Posterior vena cava (tissue), 2 donors: ENCODE measurements around the gene CIB2. TPM values are rescaled to one million over a fixed set of nuclear protein-coding genes. Genes with fewer than 3 reads are reported as not detected.

Source experiments
- DNase-seq: peaks from one replicate; pipeline ENCODE4 v3.0.0-alpha.2; 2020; ENCODE audit warnings: low spot score
- intact Hi-C, 2 donors: fragments of 100-400 bp; cut with DNase I; formaldehyde crosslinking; loops; one replicate each; pipeline versions ENCODE4 v1.14.1 to v1.14.2; 2022 to 2023
- total RNA-seq, 2 donors: library from RNA; stranded (reverse); fragmentation: NEBNext Ultra II Directional; extraction: Animal tissue kit (Norgen Biotek cat#: 25700); gene quantifications; one replicate each; pipeline ENCODE4 v1.2.1, GENCODE V29; 2021
- donor health status: DM: yes; HTN: yes; CAD: no.
- donor health status: DM: yes; HTN: yes; CAD: no.

CIB2 gene
- total RNA-seq, 2 donors from 2014 or later: 5.1 to 6.7 TPM

GRCh38 chr15:78075490-78076230 is 55.6 kb downstream of the CIB2 start:
- no peak for DNase-seq
- intact Hi-C loops: loop anchor here in 1 of 2 donors (5.0 kb wide), 1 partner anchor 68 kb away; no protein-coding TSS in a partner anchor

GRCh38 chr15:78073046-78073787 is 58.0 kb downstream of the CIB2 start:
- intact Hi-C loops: no loop called here
- no peak for DNase-seq

GRCh38 chr15:78072080-78072892 is 59.0 kb downstream of the CIB2 start:
- intact Hi-C loops: no loop called here

GRCh38 chr15:78071383-78071782 is 59.9 kb downstream of the CIB2 start:
- no peak for DNase-seq
- intact Hi-C loops: no loop called here

More at GRCh38 chr15:78072080-78072892, 59.0 kb downstream of the CIB2 start:
- DNase-seq: no peak

GRCh38 chr15:78070049-78070700 is 61.1 kb downstream of the CIB2 start:
- intact Hi-C loops: no loop called here
- no peak for DNase-seq

- intact Hi-C loops: loop anchor here in 1 of 2 donors (5.0 kb wide), 1 partner anchor 52 kb away; no protein-coding TSS in a partner anchor
- DNase-seq: no peak
These were observed 61.7 kb downstream of the CIB2 start for GRCh38 chr15:78069462-78070029.

- DNase-seq: no peak
- intact Hi-C loops: loop anchor here in 1 of 2 donors (5.0 kb wide), 1 partner anchor 52 kb away; no protein-coding TSS in a partner anchor
These were observed 62.2 kb downstream of the CIB2 start for GRCh38 chr15:78069052-78069414.

- no peak for DNase-seq
- intact Hi-C loops: loop anchor here in 1 of 2 donors (5.0 kb wide), 1 partner anchor 50 kb away; no protein-coding TSS in a partner anchor
These were observed 63.7 kb downstream of the CIB2 start for GRCh38 chr15:78067328-78068228.

GRCh38 chr15:78065973-78066946 is 65.0 kb downstream of the CIB2 start:
- intact Hi-C loops: loop anchor here in 1 of 2 donors (5.0 kb wide), 1 partner anchor 49 kb away; no protein-coding TSS in a partner anchor
- no peak for DNase-seq

GRCh38 chr15:78065284-78065872 is 65.9 kb downstream of the CIB2 start:
- peak; percentile 87 for DNase-seq
- intact Hi-C loops: loop anchor here in 1 of 2 donors (5.0 kb wide), 1 partner anchor 48 kb away; no protein-coding TSS in a partner anchor

- no peak for DNase-seq
- intact Hi-C loops: no loop called here
These were observed 66.7 kb downstream of the CIB2 start for GRCh38 chr15:78064544-78064943.

GRCh38 chr15:78063970-78064385 is 67.3 kb downstream of the CIB2 start:
- intact Hi-C loops: no loop called here
- no peak for DNase-seq

- intact Hi-C loops: no loop called here
- no peak for DNase-seq
These were observed 68.0 kb downstream of the CIB2 start for GRCh38 chr15:78063217-78063616.

GRCh38 chr15:78061963-78062427 is 69.2 kb downstream of the CIB2 start:
- DNase-seq: no peak

GRCh38 chr15:78060232-78060631 is 71.0 kb downstream of the CIB2 start:
- intact Hi-C loops: no loop called here
- DNase-seq: no peak

More at GRCh38 chr15:78061963-78062427, 69.2 kb downstream of the CIB2 start:
- intact Hi-C loops: no loop called here
